Measurements from ENCODE around the gene PARP4.
"Not testable (repeated sequence)": the region's sequence is repeated elsewhere in the genome, so short reads cannot be mapped to it uniquely, and the experiment has no call there.

Gene PARP4

GRCh38 chr13:24505756-24506155, 6.8 kb downstream of the PARP4 start:
- no peak for DNase-seq

- DNase-seq, result peak; percentile 18 to 29
These were observed 7.3 kb downstream of the PARP4 start for GRCh38 chr13:24505256-24505655.

GRCh38 chr13:24503379-24503696, 9.2 kb downstream of the PARP4 start:
- no peak for DNase-seq

GRCh38 chr13:24502533-24503378, 9.8 kb downstream of the PARP4 start:
- no peak for DNase-seq

- DNase-seq, result no peak
These were observed 11.6 kb downstream of the PARP4 start for GRCh38 chr13:24500977-24501376.

- DNase-seq, result no peak
These were observed 14.8 kb downstream of the PARP4 start for GRCh38 chr13:24497742-24498141.

- not testable (repeated sequence) for DNase-seq
These were observed 16.3 kb downstream of the PARP4 start for GRCh38 chr13:24496295-24496694.

GRCh38 chr13:24495151-24495729, 17.3 kb downstream of the PARP4 start:
- no peak for DNase-seq

- no peak for DNase-seq
These were observed 19.2 kb downstream of the PARP4 start for GRCh38 chr13:24493356-24493755.

- DNase-seq, result no peak
These were observed 20.7 kb downstream of the PARP4 start for GRCh38 chr13:24491845-24492244.

- no peak for DNase-seq
These were observed 22.9 kb downstream of the PARP4 start for GRCh38 chr13:24489721-24490120.

- not testable (repeated sequence) for DNase-seq
These were observed 24.5 kb downstream of the PARP4 start for GRCh38 chr13:24488092-24488491.

GRCh38 chr13:24486017-24486657, 26.4 kb downstream of the PARP4 start:
- not testable (repeated sequence) for DNase-seq

GRCh38 chr13:24473686-24474085, 38.9 kb downstream of the PARP4 start:
- DNase-seq, result no peak

- not testable (repeated sequence) for DNase-seq
These were observed 40.4 kb downstream of the PARP4 start for GRCh38 chr13:24472129-24472528.

- DNase-seq, result no peak
These were observed 49.5 kb downstream of the PARP4 start for GRCh38 chr13:24463078-24463477.

GRCh38 chr13:24460256-24460655, 52.3 kb downstream of the PARP4 start:
- no peak for DNase-seq

GRCh38 chr13:24459726-24460125, 52.9 kb downstream of the PARP4 start:
- no peak for DNase-seq

- DNase-seq, result peak; percentile 18 to 40
These were observed 53.3 kb downstream of the PARP4 start for GRCh38 chr13:24459234-24459633.

GRCh38 chr13:24458736-24459135, 53.8 kb downstream of the PARP4 start:
- no peak for DNase-seq

- no peak for DNase-seq
These were observed 56.2 kb downstream of the PARP4 start for GRCh38 chr13:24456396-24456795.

- DNase-seq, result no peak
These were observed 58.5 kb downstream of the PARP4 start for GRCh38 chr13:24454056-24454455.

GRCh38 chr13:24452044-24452443, 60.5 kb downstream of the PARP4 start:
- no peak for DNase-seq

- DNase-seq, result no peak
These were observed 62.0 kb downstream of the PARP4 start for GRCh38 chr13:24450530-24450929.

Measured in inflammatory macrophage treated with lipopolysaccharide for 1 hour (primary cell).